GM12865 (cell line): ENCODE data around the gene SLC22A6.
"Not testable (repeated sequence)": the region's sequence is repeated elsewhere in the genome, so short reads cannot be mapped to it uniquely, and the experiment has no call there.

Source experiments
- DNase-seq: peaks from one replicate; pipeline ENCODE4 v3.0.0; 2010; ENCODE audit warnings: low read depth
- H3K4me3 ChIP-seq: 2 replicates; pipeline ENCODE4 v1.5.1; 2011; ENCODE audit warnings: mild to moderate bottlenecking, low read depth, low read length, control low read depth
- TF ChIP-seq, protein P1 (sequence below): IDR thresholded peaks from 2 replicates; pipeline ENCODE4 v1.5.1; 2011; ENCODE audit warnings: low read length, control low read depth, low read depth, inconsistent platforms; ENCODE audit not compliant: insufficient read depth; ENCODE audit errors: missing control alignments

SLC22A6 gene

DNA sequence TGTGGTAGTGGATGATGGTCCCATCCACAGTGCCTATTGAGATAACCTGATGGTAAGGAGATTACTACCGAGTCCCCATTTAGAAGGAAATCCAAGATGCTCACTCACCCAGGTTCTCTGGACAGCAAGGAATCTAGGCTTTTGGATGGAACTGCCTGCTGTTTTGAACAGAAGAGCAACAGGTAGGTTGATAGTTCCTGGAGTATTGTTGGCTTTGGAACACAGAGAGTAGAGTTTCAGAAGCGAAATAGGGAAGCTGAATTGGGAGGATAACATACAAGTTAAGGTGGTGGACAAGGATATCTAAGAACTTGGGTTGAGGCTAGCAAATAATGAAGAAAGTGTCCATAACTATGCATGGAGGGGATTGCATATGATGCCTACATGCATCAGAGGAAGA is 27.6 kb downstream of the SLC22A6 start:
- no peak for DNase-seq
- no peak overlapping the region for H3K4me3 ChIP-seq
- TF ChIP-seq, protein P1, sequence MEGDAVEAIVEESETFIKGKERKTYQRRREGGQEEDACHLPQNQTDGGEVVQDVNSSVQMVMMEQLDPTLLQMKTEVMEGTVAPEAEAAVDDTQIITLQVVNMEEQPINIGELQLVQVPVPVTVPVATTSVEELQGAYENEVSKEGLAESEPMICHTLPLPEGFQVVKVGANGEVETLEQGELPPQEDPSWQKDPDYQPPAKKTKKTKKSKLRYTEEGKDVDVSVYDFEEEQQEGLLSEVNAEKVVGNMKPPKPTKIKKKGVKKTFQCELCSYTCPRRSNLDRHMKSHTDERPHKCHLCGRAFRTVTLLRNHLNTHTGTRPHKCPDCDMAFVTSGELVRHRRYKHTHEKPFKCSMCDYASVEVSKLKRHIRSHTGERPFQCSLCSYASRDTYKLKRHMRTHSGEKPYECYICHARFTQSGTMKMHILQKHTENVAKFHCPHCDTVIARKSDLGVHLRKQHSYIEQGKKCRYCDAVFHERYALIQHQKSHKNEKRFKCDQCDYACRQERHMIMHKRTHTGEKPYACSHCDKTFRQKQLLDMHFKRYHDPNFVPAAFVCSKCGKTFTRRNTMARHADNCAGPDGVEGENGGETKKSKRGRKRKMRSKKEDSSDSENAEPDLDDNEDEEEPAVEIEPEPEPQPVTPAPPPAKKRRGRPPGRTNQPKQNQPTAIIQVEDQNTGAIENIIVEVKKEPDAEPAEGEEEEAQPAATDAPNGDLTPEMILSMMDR: no peak

DNA sequence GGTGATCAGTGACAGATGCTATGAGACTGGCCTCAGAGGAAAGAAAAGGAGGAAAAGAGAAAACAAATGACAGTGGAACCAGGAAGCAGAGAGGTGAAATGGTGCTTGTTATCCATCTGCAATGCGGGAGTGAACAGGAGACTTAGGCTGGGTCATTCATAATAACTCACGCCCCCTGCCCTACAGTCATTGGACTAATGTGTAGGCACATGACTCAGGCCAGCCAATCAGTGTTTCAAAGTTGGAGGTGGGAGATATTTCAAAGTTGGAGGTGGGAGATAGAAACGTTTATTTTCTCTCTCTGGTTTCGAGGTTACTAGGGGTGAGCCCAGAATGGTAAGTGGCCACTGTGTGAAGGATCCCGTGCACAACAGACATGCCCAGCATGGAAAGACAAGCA is 30.3 kb downstream of the SLC22A6 start:
- H3K4me3 ChIP-seq: no peak overlapping the region
- no peak for DNase-seq
- TF ChIP-seq, protein P1: no peak

DNA sequence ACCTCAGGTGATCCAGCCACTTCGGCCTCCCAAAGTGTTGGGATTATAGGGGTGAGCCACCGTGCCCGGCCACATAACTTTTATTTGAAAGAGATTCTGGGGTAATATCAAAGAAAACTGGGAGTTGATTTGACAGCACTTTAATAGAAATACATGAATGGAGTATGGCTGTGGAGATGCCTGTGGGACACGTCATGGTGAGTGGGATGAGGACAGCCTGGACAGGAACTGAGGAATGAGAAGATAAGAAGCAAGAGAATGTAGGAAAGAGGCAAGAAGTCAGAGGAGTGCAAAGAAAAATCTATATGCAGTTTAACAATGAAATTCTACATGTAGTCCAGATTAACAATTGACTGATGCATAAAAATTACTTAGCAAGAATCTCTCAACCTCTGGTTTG is 31.0 kb downstream of the SLC22A6 start:
- H3K4me3 ChIP-seq: no peak overlapping the region
- DNase-seq: no peak
- TF ChIP-seq, protein P1: no peak

DNA sequence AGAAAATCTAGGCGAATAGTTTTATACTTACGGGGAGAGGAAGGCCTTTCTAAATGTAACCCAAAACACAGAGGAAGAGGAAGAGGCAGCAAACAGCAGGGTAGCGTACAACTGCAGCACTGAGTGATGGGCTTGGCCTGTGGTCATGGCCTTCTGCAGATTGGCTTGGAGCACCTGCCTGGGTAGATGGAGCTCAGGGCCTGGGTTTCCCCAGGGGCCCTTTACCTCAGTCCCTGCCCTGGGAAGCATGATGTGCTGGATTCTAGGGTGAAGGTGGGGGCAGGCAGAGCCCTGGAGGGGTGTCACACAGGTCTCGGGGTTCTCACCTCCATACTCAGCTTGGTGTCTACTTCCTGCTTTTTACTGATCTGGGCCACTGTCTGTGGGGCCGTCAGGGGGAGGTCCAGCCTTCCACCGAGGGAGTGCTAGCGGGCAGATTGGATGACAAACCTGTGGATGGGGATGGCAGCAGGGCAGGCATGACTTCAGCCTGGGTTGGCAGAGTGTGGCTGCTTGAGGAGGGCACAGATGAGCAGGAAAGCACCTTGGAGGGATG is 35.9 kb downstream of the SLC22A6 start:
- no peak overlapping the region for H3K4me3 ChIP-seq
- TF ChIP-seq, protein P1: no peak
- no peak for DNase-seq

DNA sequence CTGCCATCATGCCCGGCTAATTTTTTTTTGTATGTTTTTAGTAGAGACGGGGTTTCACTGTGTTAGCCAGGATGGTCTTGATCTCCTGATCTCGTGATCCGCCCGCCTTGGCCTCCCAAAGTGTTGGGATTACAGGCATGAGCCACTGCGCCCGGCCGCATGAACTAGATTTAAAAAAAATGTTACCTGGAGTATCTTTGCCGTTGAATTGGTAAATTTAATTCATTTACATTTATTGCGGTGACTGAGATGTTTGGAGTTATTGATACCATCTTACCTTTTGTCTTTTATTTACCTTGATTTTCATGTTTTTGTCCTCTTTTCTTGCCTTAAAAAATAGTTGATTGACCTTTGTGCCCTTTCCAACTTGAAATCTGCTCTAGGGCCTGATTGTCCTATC is 39.2 kb downstream of the SLC22A6 start:
- not testable (repeated sequence) for H3K4me3 ChIP-seq, DNase-seq

DNA sequence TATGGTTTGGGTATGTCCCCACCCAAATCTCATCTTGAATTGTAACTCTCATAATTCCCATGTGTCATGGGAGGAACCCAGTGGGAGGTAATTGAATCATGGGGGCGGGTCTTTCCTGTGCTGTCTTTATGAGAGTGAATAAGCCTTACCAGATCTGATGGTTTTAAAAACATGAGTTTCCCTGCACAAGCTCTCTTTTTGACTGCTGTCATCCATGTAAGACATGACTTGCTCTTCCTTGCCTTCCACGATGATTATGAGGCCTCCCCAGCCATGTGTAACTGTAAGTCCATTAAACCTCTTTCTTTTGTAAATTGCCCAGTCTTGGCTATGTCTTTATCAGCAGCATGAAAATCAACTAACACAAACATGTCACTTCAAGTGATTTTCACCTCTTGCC is 47.2 kb downstream of the SLC22A6 start:
- DNase-seq, H3K4me3 ChIP-seq: not testable (repeated sequence)

DNA sequence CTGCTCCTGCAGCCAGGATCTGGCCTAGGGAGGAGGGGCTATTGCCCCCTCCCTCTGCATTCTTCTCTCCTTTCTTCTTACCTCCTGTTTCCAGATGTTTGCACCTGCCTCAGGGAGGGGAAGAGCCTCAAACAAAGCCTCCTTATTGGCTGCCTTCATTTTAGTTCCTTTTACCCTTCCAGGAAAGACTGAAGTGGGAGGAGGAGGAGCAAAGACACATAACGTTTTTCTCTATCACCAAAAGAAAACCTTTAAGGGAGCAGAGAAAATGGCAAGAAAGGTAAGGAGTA is 50.3 kb downstream of the SLC22A6 start:
- DNase-seq: no peak
- TF ChIP-seq, protein P1: no peak
- no peak overlapping the region for H3K4me3 ChIP-seq

DNA sequence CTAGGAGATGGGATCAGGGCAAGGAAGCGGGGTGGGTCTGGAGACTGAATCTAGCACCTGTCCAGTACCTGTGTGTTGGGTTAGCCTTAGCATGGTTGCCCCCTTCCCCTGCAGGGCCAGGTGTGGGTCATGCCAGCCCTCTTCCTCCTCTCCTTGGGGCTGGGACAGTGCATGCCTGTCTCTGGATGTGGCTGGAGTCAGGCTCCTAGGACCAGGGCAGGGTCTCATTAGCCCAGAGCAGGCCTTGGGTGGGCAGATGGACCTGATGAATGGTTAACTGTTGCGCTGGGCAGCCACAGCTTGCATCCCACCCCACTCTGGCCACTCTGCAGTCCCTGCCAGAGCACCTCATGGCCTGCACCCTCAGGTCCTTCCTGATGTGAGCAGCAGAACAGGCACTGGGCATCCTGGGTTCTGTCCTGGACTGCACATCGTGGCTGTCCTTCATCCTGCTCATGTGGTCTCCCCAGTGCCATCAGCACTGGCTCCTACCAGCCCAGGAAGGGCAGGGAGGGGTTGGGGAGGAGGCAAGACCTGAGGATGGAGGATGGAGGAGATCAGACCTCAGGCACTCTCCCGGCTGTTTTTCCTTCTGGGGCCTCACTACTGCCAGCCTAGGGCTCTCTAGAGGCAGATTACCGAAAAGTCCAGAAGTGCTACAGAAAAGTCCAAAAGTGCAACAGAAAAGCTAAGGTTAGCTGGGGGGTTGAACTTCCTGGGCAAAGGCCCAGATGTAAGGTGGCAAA is 50.8 kb downstream of the SLC22A6 start:
- H3K4me3 ChIP-seq: no peak overlapping the region
- TF ChIP-seq, protein P1: no peak
- DNase-seq: no peak
